Islet precursor cell (in vitro differentiated cells): ENCODE results near the gene PLSCR4.
"Not testable (repeated sequence)": the region's sequence is repeated elsewhere in the genome, so short reads cannot be mapped to it uniquely, and the experiment has no call there.

Experiments
- DNase-seq: peaks from one replicate; pipeline ENCODE4 v3.0.0-alpha.2; 2018

The PLSCR4 gene

GRCh38 chr3:146250449-146251382 lies at the start of gene PLSCR4:
Gene PLSCR4 (minus strand): TSS chr3:146251105. CDS start chr3:146222071, 29,034 bp downstream.
- peak; percentile 71 for DNase-seq

- not testable (repeated sequence) for DNase-seq
Observed at GRCh38 chr3:146293401-146293800, 42.5 kb upstream of the PLSCR4 start.

GRCh38 chr3:146283781-146284445 lies 33.0 kb upstream of the PLSCR4 start:
- DNase-seq, result peak; percentile 52

GRCh38 chr3:146280864-146281263 lies 30.0 kb upstream of the PLSCR4 start:
- DNase-seq, result no peak

- DNase-seq, result no peak
Observed at GRCh38 chr3:146279951-146280350, 29.0 kb upstream of the PLSCR4 start.

- no peak for DNase-seq
Observed at GRCh38 chr3:146279013-146279412, 28.1 kb upstream of the PLSCR4 start.

- no peak for DNase-seq
Observed at GRCh38 chr3:146277953-146278631, 27.2 kb upstream of the PLSCR4 start.

- DNase-seq, result no peak
Observed at GRCh38 chr3:146275476-146275875, 24.6 kb upstream of the PLSCR4 start.

- no peak for DNase-seq
Observed at GRCh38 chr3:146274833-146275232, 23.9 kb upstream of the PLSCR4 start.

GRCh38 chr3:146273721-146274407 lies 23.0 kb upstream of the PLSCR4 start:
- no peak for DNase-seq

GRCh38 chr3:146271180-146271579 lies 20.3 kb upstream of the PLSCR4 start:
- no peak for DNase-seq

- no peak for DNase-seq
Observed at GRCh38 chr3:146269271-146269670, 18.4 kb upstream of the PLSCR4 start.

- no peak for DNase-seq
Observed at GRCh38 chr3:146268535-146269219, 17.8 kb upstream of the PLSCR4 start.

GRCh38 chr3:146265720-146266119 lies 14.8 kb upstream of the PLSCR4 start:
- DNase-seq, result no peak

GRCh38 chr3:146262371-146263110 lies 11.6 kb upstream of the PLSCR4 start:
- DNase-seq, result no peak

GRCh38 chr3:146259880-146260589 lies 9.1 kb upstream of the PLSCR4 start:
- no peak for DNase-seq

- DNase-seq, result no peak
Observed at GRCh38 chr3:146256851-146257486, 6.1 kb upstream of the PLSCR4 start.

- DNase-seq, result not testable (repeated sequence)
Observed at GRCh38 chr3:146252445-146252844, 1.5 kb upstream of the PLSCR4 start.

- DNase-seq, result no peak
Observed at GRCh38 chr3:146249921-146250320, 984 bp downstream of the PLSCR4 start.

GRCh38 chr3:146247911-146248310 lies 3.0 kb downstream of the PLSCR4 start:
- DNase-seq, result no peak
